ENCODE results near the gene CACNB4.
"Not testable (repeated sequence)": the region's sequence is repeated elsewhere in the genome, so short reads cannot be mapped to it uniquely, and the experiment has no call there.

CACNB4 gene

GRCh38 chr2:151795646-151796240 lies 303.1 kb downstream of the CACNB4 start:
- no peaks in the 10 kb centered on the region for H3K27me3 ChIP-seq (ENCODE audit: insufficient read depth, low read depth, severe bottlenecking)
- H3K4me3 ChIP-seq (ENCODE audit: low read depth, low read length): no peak overlapping the region
- no peaks in the 10 kb centered on the region for H3K36me3 ChIP-seq
- no peak for TF ChIP-seq CTCF (IDR thresholded peaks at IDR 0.05; ENCODE audit: low read depth, low read length)
- H3K9me3 ChIP-seq (ENCODE audit: severe bottlenecking): no peaks in the 10 kb centered on the region
- H3K27ac ChIP-seq: no peak overlapping the region
- no peak for DNase-seq

- not testable (repeated sequence) for DNase-seq, H3K27ac ChIP-seq
Measured at GRCh38 chr2:151794422-151794821, 304.4 kb downstream of the CACNB4 start.

GRCh38 chr2:151793123-151793522 lies 305.7 kb downstream of the CACNB4 start:
- Histone ChIP-seq H3K27ac (no peak overlapping the region), H3K9me3 (ENCODE audit: severe bottlenecking) (no peaks in the 10 kb centered on the region), H3K4me3 (ENCODE audit: low read depth, low read length) (no peak overlapping the region), H3K27me3 (ENCODE audit: insufficient read depth, low read depth, severe bottlenecking) (no peaks in the 10 kb centered on the region), H3K36me3 (no peaks in the 10 kb centered on the region)
- DNase-seq: no peak
- TF ChIP-seq CTCF (IDR thresholded peaks at IDR 0.05; ENCODE audit: low read depth, low read length): no peak

More at GRCh38 chr2:151794422-151794821, 304.4 kb downstream of the CACNB4 start:
- not testable (repeated sequence) for H3K9me3 ChIP-seq (ENCODE audit: severe bottlenecking); H3K4me3 ChIP-seq (ENCODE audit: low read depth, low read length); H3K36me3 ChIP-seq; H3K27me3 ChIP-seq (ENCODE audit: insufficient read depth, low read depth, severe bottlenecking)

- Histone ChIP-seq H3K36me3 (no peaks in the 10 kb centered on the region), H3K27ac (no peak overlapping the region), H3K4me3 (ENCODE audit: low read depth, low read length) (no peak overlapping the region), H3K27me3 (ENCODE audit: insufficient read depth, low read depth, severe bottlenecking) (no peaks in the 10 kb centered on the region), H3K9me3 (ENCODE audit: severe bottlenecking) (no peaks in the 10 kb centered on the region)
- TF ChIP-seq CTCF (IDR thresholded peaks at IDR 0.05; ENCODE audit: low read depth, low read length): peak; percentile 56
- no peak for DNase-seq
Measured at GRCh38 chr2:151792589-151792988, 306.3 kb downstream of the CACNB4 start.

GRCh38 chr2:151791545-151791944 lies 307.3 kb downstream of the CACNB4 start:
- Histone ChIP-seq H3K27me3 (ENCODE audit: insufficient read depth, low read depth, severe bottlenecking) (no peaks in the 10 kb centered on the region), H3K9me3 (ENCODE audit: severe bottlenecking) (no peaks in the 10 kb centered on the region), H3K4me3 (ENCODE audit: low read depth, low read length) (no peak overlapping the region), H3K36me3 (no peaks in the 10 kb centered on the region), H3K27ac (no peak overlapping the region)
- TF ChIP-seq CTCF (IDR thresholded peaks at IDR 0.05; ENCODE audit: low read depth, low read length): no peak
- no peak for DNase-seq

GRCh38 chr2:151790689-151791088 lies 308.2 kb downstream of the CACNB4 start:
- Histone ChIP-seq H3K27ac (no peak overlapping the region), H3K4me3 (ENCODE audit: low read depth, low read length) (no peak overlapping the region), H3K36me3 (no peaks in the 10 kb centered on the region), H3K27me3 (ENCODE audit: insufficient read depth, low read depth, severe bottlenecking) (no peaks in the 10 kb centered on the region), H3K9me3 (ENCODE audit: severe bottlenecking) (no peaks in the 10 kb centered on the region)
- DNase-seq: no peak
- TF ChIP-seq CTCF (IDR thresholded peaks at IDR 0.05; ENCODE audit: low read depth, low read length): no peak

Data from WERI-Rb-1 (cell line).